Kidney (tissue), 14 donors: Measurements from ENCODE around the gene CA10. TPM values are rescaled to one million over a fixed set of nuclear protein-coding genes. Genes with fewer than 3 reads are reported as not detected.
A peak's percentile ranks its signal among the peaks of the same experiment; 100 is the strongest.

ENCODE experiments used
- DNase-seq, 5 donors: peaks; one replicate each; pipeline ENCODE4 v3.0.0-alpha.2; 2013 to 2020
- FAIRE-seq: peaks from 2 replicates; lab custom pipeline; 2012; peaks lifted over from hg19 to GRCh38; lab: Jason Lieb, UNC
- H3K27ac ChIP-seq, 2 donors: one replicate each; pipeline ENCODE4 v1.7.0; 2013; ENCODE audit warnings: low read depth in 2 of 2, low read length in 2 of 2, inconsistent platforms in 1 of 2
- H3K27me3 ChIP-seq: one replicate; pipeline ENCODE4 v1.7.1; 2013; ENCODE audit warnings: low read length, inconsistent platforms; ENCODE audit not compliant: control insufficient read depth, insufficient read depth
- H3K36me3 ChIP-seq, 3 donors: one replicate each; pipeline versions ENCODE4 v1.7.0 to v1.7.1; 2013; ENCODE audit warnings: low read length in 3 of 3, control low read depth in 1 of 3, inconsistent platforms in 1 of 3; ENCODE audit not compliant: insufficient read depth in 3 of 3, control insufficient read depth in 2 of 3
- H3K4me1 ChIP-seq, 3 donors: one replicate each; pipeline versions ENCODE4 v1.7.0 to v1.7.1; 2013; ENCODE audit warnings: low read length in 3 of 3, inconsistent platforms in 1 of 3, low read depth in 1 of 3; ENCODE audit not compliant: control insufficient read depth in 2 of 3, insufficient read depth in 2 of 3
- H3K4me3 ChIP-seq, 3 donors: one replicate each; pipeline versions ENCODE4 v1.7.0 to v1.8.1; 2013; ENCODE audit warnings: low read length in 3 of 3, control low read depth in 1 of 3, inconsistent platforms in 1 of 3
- H3K9ac ChIP-seq, 3 donors: one replicate each; pipeline versions ENCODE4 v1.7.0 to v1.7.1; 2013; ENCODE audit warnings: low read length in 3 of 3, control low read depth in 1 of 3, inconsistent platforms in 1 of 3
- H3K9me3 ChIP-seq, 3 donors: one replicate each; pipeline versions ENCODE4 v1.7.0 to v1.7.1; 2013; ENCODE audit warnings: low read length in 3 of 3, control low read depth in 1 of 3, inconsistent platforms in 1 of 3; ENCODE audit not compliant: control insufficient read depth in 2 of 3, insufficient read depth in 1 of 3
- CTCF ChIP-seq: IDR thresholded peaks from 3 replicates; pipeline ENCODE4 v1.5.1; 2012; ENCODE audit warnings: mild to moderate bottlenecking, moderate library complexity, borderline replicate concordance; ENCODE audit not compliant: insufficient read depth; ENCODE audit errors: extremely low read depth
- intact Hi-C: fragments of 100-400 bp; cut with DNase I; formaldehyde crosslinking; loops from one replicate; pipeline ENCODE4 v1.11.1; 2022
- polyA plus RNA-seq: library from polyadenylated mRNA; stranded (reverse); fragments of 350-450 nt; fragmentation: Illumina TruSeq; extraction: RNeasy Lipid Tissue Mini Kit (QIAGEN cat#74804); gene quantifications from one replicate; pipeline ENCODE4 v1.2.3, GENCODE V29; 2014; ENCODE audit warnings: low read depth, low replicate concordance; ENCODE audit not compliant: insufficient read depth
- total RNA-seq: library from RNA; stranded (reverse); fragmentation: NEBNext Ultra II Directional; extraction: Animal tissue kit (Norgen Biotek cat#: 25700); gene quantifications from one replicate; pipeline ENCODE4 v1.2.1, GENCODE V29; 2021
- donor health status: control.
- donor health status: control.
- donor health status: control.
- donor health status: control.
- donor health status: control.
- donor health status: DM: yes; HTN: yes; CAD: no.
- donor health status: Normal renal cell carcinoma (clear cell type).

Gene CA10
- total and polyA plus RNA-seq, 2 donors from 2014 or later: 3.7 to 9.8 TPM

DNA sequence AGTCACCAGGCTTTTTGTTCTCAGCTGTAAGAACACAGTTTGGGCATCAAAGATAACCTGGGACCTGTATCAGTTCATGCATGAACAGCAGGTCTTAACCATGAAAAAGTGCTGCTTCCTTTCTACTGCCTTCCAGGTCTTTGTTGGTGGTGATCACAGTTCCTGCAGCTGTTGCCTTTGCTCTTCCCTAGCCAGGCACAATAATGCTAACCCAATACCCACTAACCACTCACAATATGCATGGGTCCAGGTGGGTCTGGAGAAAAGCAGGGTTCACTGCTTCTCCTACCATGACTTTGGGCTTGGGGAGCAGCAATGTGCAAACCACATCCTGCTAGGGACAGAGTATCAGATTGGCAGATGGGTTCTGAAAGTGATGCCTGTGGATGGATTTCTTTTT lies 501.3 kb downstream of the CA10 start:
- FAIRE-seq (no peak), DNase-seq (no peak)
- Histone ChIP-seq H3K4me3 (no peak overlapping the region), H3K27me3 (no peaks in the 10 kb centered on the region), H3K4me1 (no peaks in the 10 kb centered on the region), H3K9ac (no peak overlapping the region), H3K36me3 (no peaks in the 10 kb centered on the region), H3K27ac (no peak overlapping the region), H3K9me3 (no peaks in the 10 kb centered on the region)
- TF ChIP-seq CTCF: no peak
- intact Hi-C loops: no loop called here

DNA sequence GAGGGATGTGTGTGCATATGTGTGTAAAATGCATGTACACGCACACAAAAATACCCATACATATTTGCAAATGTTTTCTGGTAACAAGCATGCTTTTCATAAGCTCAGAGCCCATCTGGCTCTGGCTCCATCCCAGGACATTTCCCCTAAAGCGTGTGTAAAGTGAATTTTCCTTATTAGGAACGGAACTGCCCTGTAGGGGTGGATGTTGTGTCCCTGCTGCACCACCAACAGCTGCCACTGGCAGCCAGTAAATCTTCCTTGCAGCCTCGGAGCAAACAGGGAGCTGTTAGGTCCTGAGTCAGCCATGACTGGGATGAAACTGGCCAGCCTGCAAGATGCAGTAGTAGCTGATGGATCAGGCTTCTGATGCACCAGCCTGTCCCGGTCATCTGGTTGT lies 504.6 kb downstream of the CA10 start:
- H3K9ac ChIP-seq: no peak overlapping the region
- no peaks in the 10 kb centered on the region for H3K4me1 ChIP-seq
- H3K36me3 ChIP-seq: no peaks in the 10 kb centered on the region
- no peak overlapping the region for H3K4me3 ChIP-seq
- H3K9me3 ChIP-seq: no peaks in the 10 kb centered on the region
- no peak for FAIRE-seq
- DNase-seq: peak in 3 of 5 donors; percentile 48 to 70 (median 52)
- no peak for TF ChIP-seq CTCF
- no peak overlapping the region for H3K27ac ChIP-seq
- H3K27me3 ChIP-seq: no peaks in the 10 kb centered on the region
- intact Hi-C loops: no loop called here

GRCh38 chr17:51652529-51652928 lies 506.0 kb downstream of the CA10 start:
- H3K27me3 ChIP-seq: no peaks in the 10 kb centered on the region
- H3K9ac ChIP-seq: no peak overlapping the region
- H3K9me3 ChIP-seq: no peaks in the 10 kb centered on the region
- H3K4me3 ChIP-seq: no peak overlapping the region
- intact Hi-C loops: no loop called here
- FAIRE-seq (no peak), DNase-seq (no peak)
- no peak for TF ChIP-seq CTCF
- H3K4me1 ChIP-seq: no peaks in the 10 kb centered on the region
- no peak overlapping the region for H3K27ac ChIP-seq
- no peaks in the 10 kb centered on the region for H3K36me3 ChIP-seq
